Effector memory CD4-positive, alpha-beta T cell (primary cell): ENCODE data around the gene PHF1.
"Not testable (repeated sequence)": the region's sequence is repeated elsewhere in the genome, so short reads cannot be mapped to it uniquely, and the experiment has no call there.

ENCODE experiments used
- DNase-seq, 3 donors: peaks; one replicate each; pipeline ENCODE4 v3.0.0-alpha.2; 2020
- H3K27ac ChIP-seq: 2 replicates; pipeline ENCODE4 v1.7.0; 2013; ENCODE audit warnings: mild to moderate bottlenecking, low read length, moderate library complexity; ENCODE audit not compliant: insufficient read depth, poor library complexity, severe bottlenecking
- H3K27me3 ChIP-seq: replicated peaks from 2 replicates; pipeline ENCODE4 v1.7.0; 2013; ENCODE audit warnings: mild to moderate bottlenecking, low read length; ENCODE audit not compliant: insufficient read depth, control insufficient read depth, poor library complexity, severe bottlenecking
- H3K36me3 ChIP-seq: 2 replicates; pipeline ENCODE4 v1.7.0; 2013; ENCODE audit warnings: mild to moderate bottlenecking, low read length, moderate library complexity; ENCODE audit not compliant: control insufficient read depth, insufficient read depth
- H3K4me1 ChIP-seq: 2 replicates; pipeline ENCODE4 v1.7.0; 2013; ENCODE audit warnings: low read length, mild to moderate bottlenecking; ENCODE audit not compliant: control insufficient read depth, insufficient read depth, poor library complexity, severe bottlenecking
- H3K4me3 ChIP-seq: 2 replicates; pipeline ENCODE4 v1.7.0; 2013; ENCODE audit warnings: low read length, low read depth, mild to moderate bottlenecking; ENCODE audit not compliant: insufficient read depth, poor library complexity, severe bottlenecking
- H3K9me3 ChIP-seq: 2 replicates; pipeline ENCODE4 v1.7.0; 2013; ENCODE audit warnings: mild to moderate bottlenecking, low read length, moderate library complexity; ENCODE audit not compliant: control insufficient read depth
- total RNA-seq, 3 donors: gene quantifications; one replicate each; lab custom pipeline; 2026; lab: John Stamatoyannopoulos, UW

Gene PHF1
- total RNA-seq = 361 to 519 (median 448) reads per million in 3 donors

GRCh38 chr6:33410711-33411631 is at the start of gene PHF1:
Gene PHF1 (plus strand): TSS chr6:33411014. CDS start chr6:33412264, 1,250 bp downstream.
- H3K4me3 ChIP-seq = peak within 1 kb of the TSS; percentile 89
- H3K9me3 ChIP-seq = no peaks in the 10 kb centered on the region
- H3K27ac ChIP-seq = peak within 1 kb of the TSS; percentile 99
- H3K36me3 ChIP-seq = peaks cover 36% of the 10 kb centered on the region
- peaks cover 40% of the 10 kb centered on the region for H3K4me1 ChIP-seq
- no peaks in the 10 kb centered on the region for H3K27me3 ChIP-seq
- no peak for DNase-seq

GRCh38 chr6:33363486-33363885 is 47.3 kb upstream of the PHF1 start:
- DNase-seq, H3K4me1 ChIP-seq, H3K27ac ChIP-seq, H3K36me3 ChIP-seq, H3K27me3 ChIP-seq, H3K9me3 ChIP-seq, H3K4me3 ChIP-seq: not testable (repeated sequence)

- not testable (repeated sequence) for H3K27ac ChIP-seq, DNase-seq, H3K4me3 ChIP-seq, H3K27me3 ChIP-seq, H3K36me3 ChIP-seq, H3K4me1 ChIP-seq, H3K9me3 ChIP-seq
Measured at GRCh38 chr6:33364475-33365205, 46.2 kb upstream of the PHF1 start.

- H3K9me3 ChIP-seq, H3K4me3 ChIP-seq, H3K36me3 ChIP-seq, H3K27me3 ChIP-seq, DNase-seq, H3K4me1 ChIP-seq, H3K27ac ChIP-seq: not testable (repeated sequence)
Measured at GRCh38 chr6:33365206-33365971, 45.4 kb upstream of the PHF1 start.

- Histone ChIP-seq H3K27me3 (no peaks in the 10 kb centered on the region), H3K4me1 (no peaks in the 10 kb centered on the region), H3K9me3 (no peaks in the 10 kb centered on the region), H3K27ac (no peak overlapping the region), H3K36me3 (no peaks in the 10 kb centered on the region), H3K4me3 (no peak overlapping the region)
- no peak for DNase-seq
Measured at GRCh38 chr6:33367009-33367714, 43.7 kb upstream of the PHF1 start.

- not testable (repeated sequence) for H3K4me1 ChIP-seq, H3K9me3 ChIP-seq, H3K4me3 ChIP-seq, H3K27me3 ChIP-seq, H3K27ac ChIP-seq, DNase-seq, H3K36me3 ChIP-seq
Measured at GRCh38 chr6:33367715-33368025, 43.1 kb upstream of the PHF1 start.

GRCh38 chr6:33371901-33372300 is 38.9 kb upstream of the PHF1 start:
- not testable (repeated sequence) for H3K4me1 ChIP-seq, H3K36me3 ChIP-seq, DNase-seq, H3K4me3 ChIP-seq, H3K9me3 ChIP-seq, H3K27ac ChIP-seq, H3K27me3 ChIP-seq

GRCh38 chr6:33372526-33373123 is 38.2 kb upstream of the PHF1 start:
- DNase-seq = no peak
- H3K4me1 ChIP-seq = peaks cover 3% of the 10 kb centered on the region
- H3K9me3 ChIP-seq = no peaks in the 10 kb centered on the region
- no peaks in the 10 kb centered on the region for H3K36me3 ChIP-seq
- no peak overlapping the region for H3K4me3 ChIP-seq
- no peak overlapping the region for H3K27ac ChIP-seq
- no peaks in the 10 kb centered on the region for H3K27me3 ChIP-seq
